SKM-1 (cell line): Measurements from ENCODE around the gene ARHGAP26.

Source experiments
- DNase-seq: peaks from one replicate; lab custom pipeline; 2025; ENCODE audit not compliant: unreplicated experiment; lab: John Stamatoyannopoulos, UW

ARHGAP26 gene

GRCh38 chr5:143227301-143227700 lies 457.1 kb downstream of the ARHGAP26 start:
- no peak for DNase-seq

- DNase-seq = no peak
Measured at GRCh38 chr5:143228597-143229293, 458.6 kb downstream of the ARHGAP26 start.

- no peak for DNase-seq
Measured at GRCh38 chr5:143229426-143229895, 459.3 kb downstream of the ARHGAP26 start.

GRCh38 chr5:143229896-143230675 lies 459.9 kb downstream of the ARHGAP26 start:
- no peak for DNase-seq

- no peak for DNase-seq
Measured at GRCh38 chr5:143230676-143230996, 460.5 kb downstream of the ARHGAP26 start.

GRCh38 chr5:143231416-143231815 lies 461.2 kb downstream of the ARHGAP26 start:
- DNase-seq = no peak

GRCh38 chr5:143231973-143232812 lies 462.0 kb downstream of the ARHGAP26 start:
- DNase-seq = no peak

- no peak for DNase-seq
Measured at GRCh38 chr5:143233031-143233430, 462.9 kb downstream of the ARHGAP26 start.

- no peak for DNase-seq
Measured at GRCh38 chr5:143234162-143234842, 464.1 kb downstream of the ARHGAP26 start.

- no peak for DNase-seq
Measured at GRCh38 chr5:143235423-143235822, 465.2 kb downstream of the ARHGAP26 start.

- DNase-seq = no peak
Measured at GRCh38 chr5:143236682-143237081, 466.5 kb downstream of the ARHGAP26 start.

- no peak for DNase-seq
Measured at GRCh38 chr5:143237664-143238063, 467.5 kb downstream of the ARHGAP26 start.

- no peak for DNase-seq
Measured at GRCh38 chr5:143238620-143239019, 468.4 kb downstream of the ARHGAP26 start.

GRCh38 chr5:143239882-143240518 lies 469.8 kb downstream of the ARHGAP26 start:
- DNase-seq = no peak

GRCh38 chr5:143241892-143242291 lies 471.7 kb downstream of the ARHGAP26 start:
- no peak for DNase-seq

GRCh38 chr5:143243103-143243502 lies 472.9 kb downstream of the ARHGAP26 start:
- DNase-seq = no peak

GRCh38 chr5:143244000-143244736 lies 474.0 kb downstream of the ARHGAP26 start:
- DNase-seq = no peak

- DNase-seq = no peak
Measured at GRCh38 chr5:143244990-143245389, 474.8 kb downstream of the ARHGAP26 start.

GRCh38 chr5:143245929-143246561 lies 475.9 kb downstream of the ARHGAP26 start:
- DNase-seq = no peak
